ENCODE results near the gene CFAP46.
"Not testable (repeated sequence)": the region's sequence is repeated elsewhere in the genome, so short reads cannot be mapped to it uniquely, and the experiment has no call there.

The CFAP46 gene

DNA sequence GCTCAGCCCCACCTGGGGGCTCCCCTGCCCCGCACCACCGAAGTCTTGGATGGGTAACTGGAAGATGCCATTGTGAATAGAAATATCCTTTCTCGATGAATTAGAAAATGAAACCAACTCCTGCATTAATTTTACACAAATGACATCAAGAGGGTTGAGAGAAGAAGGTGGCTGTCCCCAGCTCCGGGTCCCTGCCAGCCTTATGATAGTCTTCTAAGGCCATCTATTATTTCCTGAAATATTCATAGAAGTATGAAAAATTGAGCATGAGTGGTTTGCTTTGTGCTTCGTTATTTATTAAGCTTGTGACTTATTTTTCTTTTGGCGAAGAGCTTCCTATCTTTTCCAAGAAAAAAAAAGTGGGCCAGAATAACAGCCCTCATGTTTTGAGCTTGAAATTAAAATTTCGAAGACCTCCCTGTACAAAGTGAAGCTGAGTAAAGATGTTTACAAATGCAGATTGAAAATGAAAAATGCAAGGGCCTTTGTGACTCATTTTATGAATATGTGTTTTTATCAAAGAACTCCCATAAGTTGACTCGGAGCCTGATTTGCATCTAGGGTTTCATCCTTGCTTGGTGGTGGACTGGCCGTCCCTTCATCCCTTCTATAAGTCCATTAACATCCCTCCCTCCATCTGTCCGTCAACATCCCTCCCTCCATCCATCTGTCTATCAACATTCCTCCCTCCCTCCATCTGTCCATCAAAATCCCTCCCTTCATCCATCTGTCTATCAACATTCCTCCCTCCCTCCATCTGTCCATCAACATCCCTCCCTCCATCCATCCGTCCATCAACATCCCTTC, 20.5 kb upstream of the CFAP46 start:
- no peak for DNase-seq

DNA sequence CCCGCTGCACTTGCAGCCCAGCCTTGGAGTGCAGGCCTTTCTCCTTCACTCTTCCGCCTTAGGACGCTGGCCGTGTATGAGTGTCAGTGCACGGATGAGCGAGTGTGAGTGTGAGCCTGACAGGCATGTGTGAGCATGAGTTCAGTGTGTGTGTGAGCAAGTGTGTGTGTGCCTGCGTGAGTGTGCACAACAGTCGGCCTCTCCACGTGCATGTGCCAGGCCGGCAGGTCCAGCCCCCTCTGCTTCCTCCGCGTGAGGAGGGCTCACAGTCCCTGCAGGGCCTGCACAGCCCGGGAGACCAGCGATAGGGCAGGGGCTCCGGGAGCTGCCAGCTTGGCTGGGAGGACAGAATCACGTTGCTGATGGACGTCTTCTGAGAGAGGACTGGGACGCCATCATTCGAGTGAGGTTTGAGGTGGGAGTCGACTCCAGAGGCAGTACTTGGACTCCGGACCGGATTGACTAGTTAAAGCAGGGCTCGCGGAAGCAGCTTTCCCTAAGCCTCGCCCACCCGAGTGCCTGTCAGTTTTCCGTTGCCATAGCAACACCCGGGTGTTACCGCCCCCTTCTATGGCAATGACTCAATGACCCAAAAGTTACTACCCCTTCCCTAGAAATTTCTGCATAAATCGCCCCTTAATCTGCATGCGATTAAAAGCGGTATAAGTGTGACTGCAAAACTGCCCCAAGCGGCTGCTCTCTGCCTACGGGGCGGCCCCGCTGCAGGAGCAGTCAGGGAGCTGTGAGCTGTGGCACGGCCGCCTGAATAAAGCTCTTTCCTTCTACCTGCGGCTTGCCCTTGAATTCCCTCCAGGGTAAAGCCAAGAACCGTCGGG, 19.6 kb upstream of the CFAP46 start:
- peak; percentile 68 for DNase-seq

DNA sequence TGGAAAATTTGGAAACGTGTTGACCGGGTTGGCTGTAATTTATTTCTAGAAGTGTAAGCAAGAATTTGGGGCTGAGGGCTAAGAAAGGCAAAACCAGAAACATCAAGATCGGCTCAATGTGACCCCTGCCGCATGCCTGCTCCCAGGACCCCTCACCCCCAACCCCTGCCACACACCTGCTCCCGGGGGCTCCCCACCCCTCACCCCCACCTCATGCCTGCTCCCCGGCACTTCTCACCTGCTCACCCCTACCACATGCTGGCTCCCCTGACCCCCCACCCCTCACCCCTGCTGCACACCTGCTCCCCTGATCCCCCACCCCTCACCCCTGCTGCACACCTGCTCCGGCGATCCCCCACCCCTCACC, 19.0 kb upstream of the CFAP46 start:
- DNase-seq = no peak

DNA sequence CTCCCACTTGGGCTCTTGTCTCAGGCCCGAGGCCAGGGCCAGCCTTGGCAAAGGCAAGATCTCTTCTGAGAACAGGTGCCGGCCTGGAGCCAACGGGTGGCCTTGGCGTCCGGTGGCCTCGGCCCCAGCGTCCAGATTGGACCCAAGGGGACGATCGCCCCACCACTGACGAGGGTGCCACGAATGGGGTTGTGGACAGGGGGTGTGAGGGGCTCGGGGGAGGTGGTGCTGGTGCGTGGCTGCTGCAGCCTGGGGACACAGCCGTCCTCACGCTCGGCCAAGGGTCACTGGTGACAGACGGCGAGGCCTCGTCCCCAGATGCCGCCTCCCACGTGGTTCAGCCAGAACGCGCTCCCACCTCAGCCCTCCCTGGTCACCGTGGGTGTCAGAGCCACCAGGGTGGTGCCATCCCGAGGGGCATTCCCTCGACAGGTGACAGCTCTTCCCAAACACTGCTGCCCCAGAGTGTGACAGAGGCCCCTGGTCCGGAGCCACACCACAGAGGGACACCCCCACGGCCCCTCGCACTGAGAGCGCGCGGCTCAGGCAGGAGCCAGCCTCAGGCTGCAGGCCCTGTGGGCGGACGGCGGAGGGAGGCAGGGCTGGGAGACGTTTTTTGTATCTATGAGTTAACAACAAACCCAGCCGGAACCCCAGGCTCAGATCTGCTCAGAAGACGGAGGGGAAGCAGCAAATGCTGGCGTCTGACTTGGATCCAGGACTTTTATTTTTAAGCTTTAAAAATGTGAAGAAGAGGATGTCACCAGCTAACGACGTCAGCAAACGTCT, 18.5 kb upstream of the CFAP46 start:
- DNase-seq = no peak

DNA sequence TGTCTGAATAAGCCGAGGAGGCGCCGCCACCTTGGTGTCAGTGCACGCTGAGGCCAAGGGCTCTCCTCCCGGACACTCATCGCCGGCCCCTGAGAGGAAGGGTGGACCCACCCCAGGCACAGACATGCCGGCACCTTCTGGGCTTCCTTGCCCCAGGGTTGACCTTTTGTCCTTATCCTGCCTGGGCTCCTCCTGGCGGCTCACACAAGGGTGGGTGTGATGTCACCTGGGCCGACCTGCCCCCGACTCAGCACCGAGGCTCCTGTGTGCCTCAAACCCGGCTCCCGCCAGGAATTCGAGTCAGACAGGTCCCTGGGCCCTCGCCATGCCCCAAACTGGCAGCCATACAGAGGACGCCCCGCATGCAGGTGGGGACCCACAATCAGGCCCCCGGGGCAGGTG, 17.7 kb upstream of the CFAP46 start:
- DNase-seq = no peak

DNA sequence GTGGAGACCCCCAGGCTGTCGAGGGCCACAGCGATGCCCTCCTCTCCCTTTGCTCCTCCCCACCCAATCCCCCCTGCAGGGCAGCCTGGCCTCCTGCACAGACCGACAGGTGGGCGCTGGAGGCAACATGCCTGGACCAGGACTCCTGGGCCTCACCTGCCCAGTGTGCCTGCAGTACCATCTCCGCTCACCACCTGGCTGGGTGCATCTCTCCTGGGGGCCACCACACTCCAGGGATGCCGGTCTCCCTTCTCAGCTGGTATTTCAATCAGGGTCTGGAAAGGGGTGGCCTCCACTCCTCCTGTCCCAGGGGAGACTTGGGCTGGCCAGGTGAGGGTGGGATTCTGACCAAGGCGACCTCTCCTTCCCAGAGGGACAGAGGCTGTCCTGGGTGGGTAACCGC, 17.2 kb upstream of the CFAP46 start:
- no peak for DNase-seq

DNA sequence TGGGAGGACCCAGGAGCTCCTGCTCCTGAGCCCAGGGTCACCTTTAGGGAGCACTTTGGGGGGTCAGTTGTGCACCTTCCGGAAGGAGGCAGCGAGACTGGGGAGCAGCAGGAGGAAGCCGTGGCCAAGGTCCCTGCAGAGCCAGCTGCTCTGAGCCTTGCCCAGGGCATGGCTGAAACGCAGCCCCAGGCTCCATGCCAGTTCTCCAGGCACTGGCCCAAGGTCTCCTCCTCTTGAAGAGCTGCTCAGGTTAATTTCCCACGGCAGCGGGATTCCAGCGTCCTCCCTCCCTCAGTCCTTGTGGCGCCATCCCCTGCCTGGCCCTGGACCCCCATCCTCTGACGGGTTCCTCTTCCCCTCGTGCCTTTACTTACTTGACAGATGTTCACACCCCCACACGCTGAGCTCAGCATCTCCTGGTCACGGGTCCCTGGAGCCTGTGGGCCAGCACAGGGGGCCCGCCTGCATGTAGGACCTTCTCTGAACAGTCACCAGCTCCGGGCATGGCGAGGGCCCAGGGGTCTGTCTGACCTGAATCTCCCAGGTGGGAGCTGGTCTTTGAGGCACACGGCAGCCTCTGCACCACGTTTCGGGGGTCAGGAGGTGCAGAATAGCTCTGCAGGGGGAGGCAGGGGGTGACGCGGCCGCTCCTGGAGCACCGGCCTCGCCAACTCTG, 16.7 kb upstream of the CFAP46 start:
- DNase-seq = no peak

DNA sequence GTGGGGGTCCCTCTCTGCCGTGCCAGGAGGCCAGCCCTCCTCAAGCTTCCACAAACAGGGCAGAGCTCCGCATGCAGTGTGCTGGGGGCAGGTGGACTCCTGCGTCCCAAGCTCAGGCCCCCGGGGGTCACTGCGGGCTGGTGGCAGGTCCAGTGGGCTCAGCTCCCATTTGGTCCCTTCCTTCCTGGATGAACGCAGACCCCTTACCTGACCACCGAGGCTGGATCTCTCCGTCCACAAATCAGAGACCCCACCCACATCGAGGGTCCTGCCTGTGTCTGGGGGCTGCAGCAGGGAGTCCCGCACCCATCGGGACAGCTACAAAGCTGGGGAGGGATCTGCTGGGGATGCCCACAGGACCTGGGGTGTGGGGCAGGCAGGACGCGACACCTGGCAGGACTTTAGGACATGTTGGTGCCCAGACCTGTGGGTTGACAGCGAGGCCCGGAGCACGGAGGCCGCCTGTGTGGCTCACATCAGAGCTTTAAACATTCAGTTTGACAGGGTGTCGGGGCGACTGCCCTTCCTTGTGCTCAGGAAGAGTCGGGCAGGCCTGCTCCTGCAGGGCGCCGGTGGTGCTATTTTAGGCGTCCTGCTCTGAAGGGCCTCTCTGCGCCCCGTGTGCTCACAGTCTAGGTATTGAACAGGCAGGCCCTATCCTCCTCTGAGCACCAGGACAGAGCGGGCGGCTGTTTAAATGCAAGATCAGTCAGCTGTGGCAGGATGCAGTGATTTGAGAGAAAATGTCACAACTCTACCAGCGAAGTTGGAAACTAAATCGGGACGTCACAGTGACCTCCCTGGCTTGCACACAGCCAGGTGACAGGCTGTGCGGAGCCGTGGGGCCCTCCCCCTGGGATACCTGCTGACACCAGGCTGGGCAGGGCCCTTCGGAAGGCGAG, 15.9 kb upstream of the CFAP46 start:
- no peak for DNase-seq

DNA sequence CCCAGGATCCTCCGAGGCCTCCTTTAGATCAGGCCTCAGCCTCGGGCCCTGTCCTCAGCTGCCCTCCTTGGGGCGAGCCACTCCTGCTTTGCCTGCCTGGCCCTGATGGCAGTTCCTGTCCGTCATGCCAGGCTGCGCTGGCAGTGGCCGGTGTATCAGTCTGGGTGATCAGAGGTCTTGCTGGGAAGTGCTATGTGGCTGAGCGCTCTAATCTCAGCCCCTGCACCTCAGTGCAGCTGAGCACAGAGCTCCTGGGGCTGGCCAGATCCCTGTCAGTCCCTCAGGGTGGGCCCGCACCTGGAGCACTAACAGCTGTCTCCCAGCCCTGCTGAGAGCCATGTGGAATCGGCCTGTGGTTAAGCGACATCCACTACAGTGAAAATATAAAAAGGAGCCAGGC, 14.8 kb upstream of the CFAP46 start:
- no peak for DNase-seq

DNA sequence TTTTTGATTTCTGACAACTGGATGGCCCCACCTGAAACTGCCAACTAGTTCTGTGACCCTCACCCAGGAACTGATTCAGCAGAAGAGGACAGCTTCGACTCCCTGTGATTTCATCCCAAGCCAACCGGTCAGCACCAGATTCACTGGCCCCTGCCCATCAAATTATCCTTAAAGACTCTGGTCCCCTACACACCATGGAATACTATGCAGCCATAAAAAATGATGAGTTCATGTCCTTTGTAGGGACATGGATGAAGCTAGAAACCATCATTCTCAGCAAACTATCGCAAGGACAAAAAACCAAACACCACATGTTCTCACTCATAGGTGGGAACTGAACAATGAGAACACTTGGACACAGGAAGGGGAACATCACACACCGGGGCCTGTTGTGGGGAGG, 13.9 kb upstream of the CFAP46 start:
- not testable (repeated sequence) for DNase-seq

DNA sequence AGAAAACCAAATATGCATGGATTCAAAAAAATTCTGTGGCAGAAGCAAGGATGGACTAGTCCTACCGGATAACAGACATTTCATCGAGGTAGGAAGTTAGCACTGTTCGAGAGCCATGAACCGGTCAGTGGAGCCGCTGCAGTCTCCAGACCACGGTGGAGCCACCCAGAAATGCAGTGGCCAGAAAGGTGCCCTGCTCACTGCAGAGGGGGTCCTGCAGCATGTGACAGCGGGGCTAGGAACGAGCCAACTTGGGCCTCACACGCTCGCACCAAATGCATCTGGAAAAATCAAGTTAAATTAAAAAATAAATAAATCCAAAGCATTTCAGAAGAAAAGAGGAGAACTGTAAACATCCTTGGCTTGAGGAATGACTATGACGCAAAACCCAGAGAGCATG, 13.1 kb upstream of the CFAP46 start:
- DNase-seq = no peak

DNA sequence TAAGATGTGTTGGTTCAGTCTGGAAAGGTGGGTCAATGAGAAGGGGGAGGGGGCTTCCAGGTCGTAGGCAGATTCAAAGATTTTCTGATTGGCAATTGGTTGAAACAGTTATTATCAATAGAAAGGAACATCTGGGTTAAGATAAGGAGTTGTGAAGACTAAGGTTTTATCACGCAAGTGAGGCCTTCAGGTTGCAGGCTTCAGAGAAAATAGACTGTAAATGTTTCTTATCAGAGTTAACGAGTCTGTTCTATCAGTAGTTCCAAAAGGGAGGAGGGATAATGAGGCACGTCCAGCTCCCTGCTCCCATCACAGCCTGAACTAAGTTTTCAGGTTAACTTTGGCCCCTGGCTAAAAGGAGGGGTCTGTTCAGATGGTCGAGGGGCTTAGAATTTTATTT, 11.1 kb upstream of the CFAP46 start:
- no peak for DNase-seq

DNA sequence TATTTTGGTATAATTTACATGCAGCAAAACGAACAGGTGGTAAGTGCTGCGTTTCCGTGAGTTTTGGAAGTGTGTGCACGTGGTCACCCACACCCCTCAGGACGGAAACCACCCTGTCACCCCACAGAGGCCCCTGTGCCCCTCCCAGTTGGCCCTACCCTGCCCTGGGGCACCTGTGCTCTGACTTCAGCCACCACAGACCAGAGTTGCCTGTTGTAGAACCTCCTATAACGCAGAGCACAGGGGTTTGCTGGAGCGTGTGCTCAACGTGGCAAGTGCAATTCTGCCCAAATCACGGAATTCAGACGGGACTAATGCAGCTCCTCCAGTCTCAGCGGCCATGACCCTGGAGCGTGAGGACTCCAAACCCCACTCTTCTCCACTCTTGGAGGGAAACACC, 9.6 kb upstream of the CFAP46 start:
- DNase-seq = no peak

DNA sequence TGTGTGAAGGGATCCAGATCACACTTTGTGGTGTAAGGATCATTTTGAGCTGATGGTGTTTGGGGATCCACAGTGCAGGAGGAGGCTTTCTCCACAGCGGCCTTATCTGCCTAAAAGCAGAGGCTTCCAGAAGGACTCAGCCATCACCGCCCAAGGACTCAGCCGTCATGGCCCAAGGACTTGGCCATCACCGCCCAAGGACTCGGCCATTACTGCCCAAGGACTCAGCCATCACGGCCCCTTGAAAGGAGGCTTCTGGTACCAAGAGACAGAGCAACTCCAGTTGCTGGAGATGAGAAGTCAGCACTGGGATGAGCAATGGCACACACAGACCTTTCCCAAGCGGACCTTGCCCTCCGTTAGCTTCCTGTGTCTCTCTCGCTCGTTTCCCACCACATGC, 6.0 kb upstream of the CFAP46 start:
- DNase-seq = no peak

DNA sequence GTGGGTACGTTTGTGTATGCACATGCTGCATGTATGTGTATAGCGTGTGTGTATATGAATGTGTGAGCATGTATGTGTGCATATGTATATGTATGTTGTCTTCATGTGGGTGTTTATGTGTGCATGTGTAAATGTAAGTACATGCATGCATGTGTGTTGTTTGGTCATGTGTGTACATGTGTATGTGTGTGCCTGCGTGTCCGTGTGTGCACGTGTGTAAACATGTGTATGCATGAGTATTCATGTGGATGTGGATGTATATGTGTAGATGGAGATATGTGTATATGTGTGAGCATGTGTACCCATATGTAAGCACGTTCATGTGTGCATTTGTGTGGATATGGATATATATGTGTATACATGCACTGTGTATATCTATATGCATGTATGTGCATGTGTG, 5.5 kb upstream of the CFAP46 start:
- DNase-seq = no peak

DNA sequence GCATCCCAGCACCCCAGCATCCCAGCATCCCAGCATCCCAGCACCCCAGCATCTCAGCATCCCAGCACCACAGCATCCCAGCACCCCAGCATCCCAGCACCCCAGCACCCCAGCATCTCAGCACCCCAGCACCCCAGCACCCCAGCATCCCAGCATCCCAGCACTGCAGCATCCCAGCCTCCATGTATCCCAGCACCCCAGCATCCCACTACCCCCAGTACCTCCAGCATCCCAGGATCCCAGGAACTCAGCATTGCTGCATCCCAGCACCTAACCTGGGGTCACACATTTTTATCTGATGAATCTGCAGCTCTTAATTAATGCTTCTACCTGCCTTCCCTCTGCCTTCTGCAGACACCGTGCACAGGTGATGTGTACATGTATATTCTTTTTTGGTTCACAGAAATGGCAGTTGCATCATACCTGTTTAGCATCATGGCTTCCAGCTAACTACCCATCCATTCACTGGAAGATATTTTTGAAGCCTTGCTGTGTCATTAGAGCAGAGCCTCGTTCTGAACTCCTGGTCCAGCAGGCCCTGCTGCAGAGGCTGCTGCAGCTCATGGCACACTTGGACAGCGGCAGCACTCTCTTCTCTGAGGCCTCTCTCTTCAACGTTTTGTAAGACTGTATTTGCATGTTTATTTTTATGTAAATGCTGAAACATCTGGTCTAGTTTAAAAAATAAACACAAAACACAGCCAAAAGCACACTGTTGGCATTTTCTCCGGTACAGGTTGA, 4.6 kb upstream of the CFAP46 start:
- no peak for DNase-seq

DNA sequence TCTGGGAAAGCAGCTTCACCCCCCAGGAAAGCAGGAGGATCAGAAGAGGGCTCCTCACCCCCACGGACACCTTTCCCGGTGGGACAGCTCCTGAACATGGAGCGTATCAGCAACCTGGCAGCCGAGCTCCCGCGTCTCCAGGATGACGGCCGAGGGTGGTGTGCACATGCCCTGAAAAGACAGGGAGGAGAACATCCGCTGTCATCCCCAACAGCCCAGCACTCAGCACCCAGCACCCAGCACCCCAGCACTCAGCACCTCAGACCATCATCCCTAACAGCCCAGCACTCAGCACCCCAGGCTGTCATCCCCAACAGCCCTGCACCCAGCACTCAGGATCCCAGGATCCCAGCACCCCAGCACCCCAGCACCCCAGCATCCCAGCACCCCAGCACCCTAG, 3.9 kb upstream of the CFAP46 start:
- no peak for DNase-seq

DNA sequence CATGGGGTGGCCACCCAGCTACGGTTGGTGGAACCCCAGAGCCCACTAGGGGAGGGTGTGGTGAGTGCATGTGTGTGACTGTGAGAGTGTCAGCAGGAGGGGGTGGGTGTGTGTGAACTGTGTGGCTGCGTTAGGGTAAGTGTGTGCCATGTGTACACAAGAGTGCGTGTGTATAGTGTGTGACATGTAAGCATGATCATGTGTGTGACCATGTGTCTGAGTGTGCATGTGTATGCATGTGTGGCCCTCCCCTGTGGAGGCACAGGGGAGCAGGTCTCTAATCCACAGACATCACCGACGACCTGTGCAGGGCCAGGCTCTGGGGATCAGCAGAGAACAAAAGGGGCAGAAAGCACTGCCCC, 3.5 kb upstream of the CFAP46 start:
- DNase-seq = no peak

DNA sequence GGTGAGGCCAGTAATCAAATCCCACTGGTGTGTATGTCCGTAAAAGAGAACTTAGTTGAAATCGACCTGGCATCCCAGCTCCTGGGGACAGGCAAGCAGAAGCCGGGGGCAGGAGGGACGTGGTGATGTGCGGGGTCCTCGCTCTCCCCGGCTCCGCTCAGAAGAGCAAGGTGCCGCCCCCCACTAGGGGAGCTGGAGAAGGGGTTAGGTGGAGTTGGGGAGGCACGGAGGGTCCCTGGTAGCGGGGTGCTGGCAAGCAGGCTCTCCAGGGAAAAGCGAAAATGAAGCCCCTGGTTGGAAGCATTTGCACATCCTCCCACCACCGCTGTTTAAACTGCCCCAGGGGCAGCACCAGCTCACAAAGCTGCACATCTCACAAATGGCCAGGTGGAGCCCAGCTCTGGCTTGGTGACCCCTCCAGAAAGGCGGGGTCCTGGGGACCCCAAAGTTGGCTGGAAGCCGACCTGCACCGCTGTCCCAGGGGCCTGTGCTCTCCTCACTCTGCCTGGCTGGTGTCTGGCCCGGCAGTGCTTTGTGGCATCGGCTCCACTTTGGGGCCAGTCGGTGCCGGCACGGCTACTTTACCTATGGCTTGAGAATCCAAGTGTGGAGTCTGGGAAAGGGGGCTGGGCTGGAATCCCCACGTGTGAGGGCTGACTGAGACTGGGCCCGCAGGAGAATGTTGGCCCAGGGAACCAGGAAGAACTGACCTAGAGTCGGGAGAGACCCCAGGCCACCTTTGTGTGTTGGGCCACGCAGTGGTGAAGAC, 2.9 kb upstream of the CFAP46 start:
- no peak for DNase-seq

DNA sequence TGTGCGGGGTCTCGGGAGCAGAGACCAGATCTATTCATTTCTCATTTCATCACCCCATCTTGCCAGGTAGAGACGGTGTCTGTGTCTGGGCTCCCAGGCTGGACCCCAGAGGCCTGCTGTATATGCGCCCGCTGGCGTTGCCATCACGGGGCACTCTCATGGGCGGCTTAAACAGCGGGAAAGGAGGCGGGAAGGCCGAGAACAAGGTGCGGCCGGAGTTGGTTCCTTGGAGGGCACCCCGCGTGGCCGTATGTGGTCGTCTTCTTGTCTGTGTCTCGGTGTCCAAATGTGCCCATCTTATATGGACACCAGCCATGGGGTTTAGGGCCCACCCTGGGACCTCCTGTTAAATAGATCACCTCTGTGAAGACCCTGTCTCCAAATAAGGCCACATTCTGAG, 2.1 kb upstream of the CFAP46 start:
- no peak for DNase-seq
